Lower leg skin (tissue), 4 donors: ENCODE data around the gene ABCC8. TPM values are rescaled to one million over a fixed set of nuclear protein-coding genes. Genes with fewer than 3 reads are reported as not detected.

Experiments used
- DNase-seq, 2 donors: peaks; one replicate each; pipeline ENCODE4 v3.0.0-alpha.2; 2019; ENCODE audit warnings: low spot score in 2 of 2
- H3K4me3 ChIP-seq: fragments of 200-600 bp; sonication (generic); 2 replicates; pipeline ENCODE4 v1.5.1; 2017; ENCODE audit warnings: mild to moderate bottlenecking, low read depth; ENCODE audit not compliant: poor library complexity, severe bottlenecking
- POLR2A ChIP-seq, 2 donors: fragments of 450-650 bp; IDR thresholded peaks; one replicate each; pipeline ENCODE4 v1.6.1; 2016 to 2017; ENCODE audit warnings: antibody characterized with exemption in 2 of 2, mild to moderate bottlenecking in 1 of 2, moderate library complexity in 1 of 2
- WGBS, 2 donors: methylation state at CpG; one replicate each; pipeline ENCODE4 v1.1.5; 2018; 5-methylcytosine and 5-hydroxymethylcytosine counted together
- intact Hi-C: fragments of 100-400 bp; cut with DNase I; formaldehyde crosslinking; loops from one replicate; pipeline ENCODE4 v1.15.0; 2023; ENCODE audit warnings: low total_unique reads
- total RNA-seq, 4 donors: library from RNA; depleted of rRNA; stranded (reverse); fragments of >200 nt; gene quantifications; one replicate each; pipeline ENCODE4 v1.1.0, GENCODE V29; 2016
- TF ChIP-seq, protein P1 (sequence below), 3 donors: fragments of 450-650 bp; IDR thresholded peaks; one replicate each; pipeline ENCODE4 v1.5.1; 2016; ENCODE audit warnings: antibody characterized with exemption in 3 of 3, mild to moderate bottlenecking in 3 of 3, moderate library complexity in 2 of 3

The ABCC8 gene
- total RNA-seq, 4 donors from 2014 or later = 0.11 to 0.34 (median 0.26) TPM; not detected in 1

DNA sequence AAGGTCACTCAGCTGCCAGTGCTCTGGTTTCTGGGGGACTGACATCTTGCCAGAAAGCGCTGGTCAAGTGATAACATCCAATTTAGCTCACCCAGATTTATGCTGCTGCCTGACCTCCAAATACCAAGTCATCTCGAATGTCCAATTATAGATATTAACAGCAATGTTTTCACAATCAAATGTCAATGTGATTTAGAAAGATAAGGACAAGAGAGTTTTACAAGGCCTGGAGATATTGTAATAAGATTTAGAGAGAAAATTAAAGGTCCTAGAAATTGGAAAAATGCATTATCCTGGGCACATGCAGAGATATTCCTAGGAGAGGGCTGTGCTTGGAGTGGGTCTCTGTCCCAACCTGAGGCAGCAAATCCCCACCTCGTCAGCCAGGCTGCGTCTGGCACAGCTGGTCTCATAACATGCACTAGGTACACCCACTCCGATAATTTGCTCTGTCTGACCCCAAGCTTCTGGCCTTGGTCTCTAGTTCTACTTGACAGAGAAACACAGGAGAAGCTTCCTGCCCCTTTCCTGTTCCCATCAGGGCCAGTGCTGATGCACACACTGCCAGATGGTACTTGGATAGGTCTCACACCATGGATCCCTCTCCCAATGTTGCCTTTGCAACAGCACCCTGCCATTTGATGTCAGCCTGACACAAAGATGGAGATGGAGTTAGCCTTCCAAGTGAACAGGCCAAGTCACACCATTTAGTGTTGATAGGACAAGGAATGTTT, 39.0 kb upstream of the ABCC8 start:
- intact Hi-C loops = no loop called here
- no peak for DNase-seq
- 70 to 78% methylated on average over 5 of the region's 5 CpGs for WGBS, 2 donors
- H3K4me3 ChIP-seq = no peak overlapping the region
- TF ChIP-seq POLR2A (IDR thresholded peaks at IDR 0.05) = no peak
- TF ChIP-seq, protein P1, sequence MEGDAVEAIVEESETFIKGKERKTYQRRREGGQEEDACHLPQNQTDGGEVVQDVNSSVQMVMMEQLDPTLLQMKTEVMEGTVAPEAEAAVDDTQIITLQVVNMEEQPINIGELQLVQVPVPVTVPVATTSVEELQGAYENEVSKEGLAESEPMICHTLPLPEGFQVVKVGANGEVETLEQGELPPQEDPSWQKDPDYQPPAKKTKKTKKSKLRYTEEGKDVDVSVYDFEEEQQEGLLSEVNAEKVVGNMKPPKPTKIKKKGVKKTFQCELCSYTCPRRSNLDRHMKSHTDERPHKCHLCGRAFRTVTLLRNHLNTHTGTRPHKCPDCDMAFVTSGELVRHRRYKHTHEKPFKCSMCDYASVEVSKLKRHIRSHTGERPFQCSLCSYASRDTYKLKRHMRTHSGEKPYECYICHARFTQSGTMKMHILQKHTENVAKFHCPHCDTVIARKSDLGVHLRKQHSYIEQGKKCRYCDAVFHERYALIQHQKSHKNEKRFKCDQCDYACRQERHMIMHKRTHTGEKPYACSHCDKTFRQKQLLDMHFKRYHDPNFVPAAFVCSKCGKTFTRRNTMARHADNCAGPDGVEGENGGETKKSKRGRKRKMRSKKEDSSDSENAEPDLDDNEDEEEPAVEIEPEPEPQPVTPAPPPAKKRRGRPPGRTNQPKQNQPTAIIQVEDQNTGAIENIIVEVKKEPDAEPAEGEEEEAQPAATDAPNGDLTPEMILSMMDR (IDR thresholded peaks at IDR 0.05) = no peak

DNA sequence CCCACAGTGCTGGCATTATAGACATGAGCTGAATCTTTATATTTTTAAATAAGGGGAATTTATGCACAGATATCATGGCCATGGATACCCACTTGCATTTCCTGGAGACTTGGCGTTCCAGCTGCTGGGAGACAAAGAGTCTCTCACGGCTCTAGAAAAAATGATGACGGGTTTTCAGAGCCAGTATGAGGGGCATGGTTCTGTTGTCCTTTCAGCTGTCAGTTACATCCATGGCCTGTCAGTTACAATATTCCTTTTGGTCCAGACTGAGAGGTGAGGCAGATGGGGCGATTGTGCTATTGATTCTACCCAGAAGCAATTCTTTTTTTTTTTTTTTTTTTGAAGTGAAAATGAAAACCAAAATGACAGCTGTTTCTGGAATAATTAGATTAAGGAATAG, 37.8 kb upstream of the ABCC8 start:
- TF ChIP-seq, protein P1 (IDR thresholded peaks at IDR 0.05) = no peak
- TF ChIP-seq POLR2A (IDR thresholded peaks at IDR 0.05) = no peak
- intact Hi-C loops = no loop called here
- no peak for DNase-seq
- no peak overlapping the region for H3K4me3 ChIP-seq
- WGBS, 2 donors = 79 to 80% methylated on average over 4 of the region's 4 CpGs

DNA sequence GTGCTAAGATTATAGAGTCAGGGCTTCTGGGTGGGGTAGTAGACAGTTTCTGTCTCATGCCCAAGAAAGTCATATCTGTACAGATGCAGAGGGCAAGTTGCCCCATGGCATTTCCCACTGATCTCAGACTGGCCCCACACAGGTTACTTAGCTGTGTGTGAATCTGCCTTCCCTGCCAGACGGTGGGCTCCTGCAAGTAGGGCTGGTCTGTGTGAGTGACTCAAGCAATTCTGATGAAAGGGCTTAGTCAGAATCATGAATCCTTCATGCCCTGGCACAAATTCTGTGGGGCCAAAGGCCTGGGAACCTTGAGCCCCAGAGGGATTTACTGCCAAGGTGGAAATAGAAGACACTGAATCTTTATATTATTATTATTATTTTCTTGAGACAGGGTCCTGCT, 37.2 kb upstream of the ABCC8 start:
- WGBS, 2 donors = 55 to 58% methylated on average over 1 of the region's 1 CpG
- no peak for DNase-seq
- intact Hi-C loops = no loop called here
- TF ChIP-seq, protein P1 (IDR thresholded peaks at IDR 0.05) = no peak
- no peak for TF ChIP-seq POLR2A (IDR thresholded peaks at IDR 0.05)
- H3K4me3 ChIP-seq = no peak overlapping the region

DNA sequence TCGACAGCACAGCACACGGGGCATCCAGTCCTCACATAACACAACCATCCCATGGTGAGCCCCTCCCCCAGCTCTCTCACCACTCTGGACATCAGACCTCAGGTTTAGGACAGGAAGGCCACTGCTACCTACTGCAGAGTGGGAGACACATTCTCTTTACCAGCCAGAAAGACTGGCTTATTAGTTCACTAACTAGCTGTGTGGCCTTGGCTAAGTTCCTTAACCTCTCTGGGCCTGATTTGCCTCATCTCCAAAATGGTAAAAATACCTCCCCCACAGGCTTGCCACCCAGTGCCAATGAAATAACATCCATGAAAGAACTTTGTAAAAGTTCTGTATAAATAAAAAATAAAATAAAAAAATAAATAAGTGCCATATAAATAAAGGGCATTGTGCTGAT, 35.5 kb upstream of the ABCC8 start:
- TF ChIP-seq, protein P1 (IDR thresholded peaks at IDR 0.05) = no peak
- TF ChIP-seq POLR2A (IDR thresholded peaks at IDR 0.05) = no peak
- no peak overlapping the region for H3K4me3 ChIP-seq
- no peak for DNase-seq
- WGBS, 2 donors = 64 to 78% methylated on average over 2 of the region's 2 CpGs
- intact Hi-C loops = no loop called here

DNA sequence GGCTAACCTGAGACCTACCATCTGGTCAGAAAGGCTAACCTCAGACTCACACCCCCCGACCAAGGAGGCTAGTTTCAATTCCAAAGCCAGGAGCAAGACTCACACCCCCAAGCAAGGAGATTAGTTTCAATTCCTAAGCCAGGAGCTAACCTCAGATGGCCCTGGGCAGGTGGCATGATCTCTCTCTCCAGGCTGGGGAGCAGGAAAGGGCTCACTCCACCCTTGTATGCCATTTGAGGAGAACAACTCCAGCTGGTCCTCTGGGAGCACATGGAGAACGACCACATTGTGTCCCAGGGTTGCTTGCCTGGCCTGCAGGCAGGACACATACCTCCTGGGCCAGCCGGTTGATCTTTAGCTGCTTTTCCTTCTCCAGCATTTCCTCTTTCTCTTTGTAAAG, 34.9 kb upstream of the ABCC8 start:
- H3K4me3 ChIP-seq = no peak overlapping the region
- WGBS, 2 donors = 53 to 66% methylated on average over 3 of the region's 3 CpGs

More for the DNA sequence above, 34.9 kb upstream of the ABCC8 start:
- intact Hi-C loops = no loop called here
- TF ChIP-seq POLR2A (IDR thresholded peaks at IDR 0.05) = no peak
- TF ChIP-seq, protein P1 (IDR thresholded peaks at IDR 0.05) = no peak
- DNase-seq = no peak
